RPMI7951 (cell line): Measurements from ENCODE around the gene NUDT16. TPM values are rescaled to one million over a fixed set of nuclear protein-coding genes. Genes with fewer than 3 reads are reported as not detected.

Source experiments
- DNase-seq: peaks from one replicate; pipeline ENCODE4 v3.0.0-alpha.2; 2012; ENCODE audit warnings: low read depth
- total RNA-seq: library from RNA; depleted of rRNA; stranded (reverse); fragments of >200 nt; shearing (Covaris generic); gene quantifications from 2 replicates; pipeline ENCODE4 v1.2.3, GENCODE V29; 2014

The NUDT16 gene
- total RNA-seq, 1 experiment from 2014 or later, result 10.1 TPM

GRCh38 chr3:131386429-131387165 is 5.0 kb downstream of the NUDT16 start:
- DNase-seq, result no peak

GRCh38 chr3:131387796-131388489 is 6.4 kb downstream of the NUDT16 start:
- no peak for DNase-seq

GRCh38 chr3:131388490-131388799 is 6.9 kb downstream of the NUDT16 start:
- DNase-seq, result no peak

- DNase-seq, result no peak
These were observed 8.8 kb downstream of the NUDT16 start for GRCh38 chr3:131390331-131390730.

- DNase-seq, result no peak
These were observed 11.5 kb downstream of the NUDT16 start for GRCh38 chr3:131393051-131393450.

GRCh38 chr3:131393868-131394267 is 12.3 kb downstream of the NUDT16 start:
- DNase-seq, result no peak

- DNase-seq, result no peak
These were observed 12.8 kb downstream of the NUDT16 start for GRCh38 chr3:131394400-131394799.

- DNase-seq, result no peak
These were observed 14.6 kb downstream of the NUDT16 start for GRCh38 chr3:131396170-131396569.

- DNase-seq, result no peak
These were observed 16.3 kb downstream of the NUDT16 start for GRCh38 chr3:131397889-131398288.

GRCh38 chr3:131401978-131402377 is 20.4 kb downstream of the NUDT16 start:
- no peak for DNase-seq

- DNase-seq, result peak; percentile 30
These were observed 20.9 kb downstream of the NUDT16 start for GRCh38 chr3:131402391-131403039.

GRCh38 chr3:131403216-131403895 is 21.8 kb downstream of the NUDT16 start:
- no peak for DNase-seq

- DNase-seq, result no peak
These were observed 23.8 kb downstream of the NUDT16 start for GRCh38 chr3:131405411-131405810.

GRCh38 chr3:131406274-131406673 is 24.7 kb downstream of the NUDT16 start:
- no peak for DNase-seq

GRCh38 chr3:131417751-131418150 is 36.2 kb downstream of the NUDT16 start:
- DNase-seq, result no peak

- DNase-seq, result no peak
These were observed 39.7 kb downstream of the NUDT16 start for GRCh38 chr3:131421301-131421700.

- DNase-seq, result no peak
These were observed 40.5 kb downstream of the NUDT16 start for GRCh38 chr3:131421957-131422498.

GRCh38 chr3:131427226-131427625 is 45.7 kb downstream of the NUDT16 start:
- DNase-seq, result no peak

- DNase-seq, result no peak
These were observed 50.2 kb downstream of the NUDT16 start for GRCh38 chr3:131431754-131432153.

GRCh38 chr3:131432441-131432840 is 50.9 kb downstream of the NUDT16 start:
- DNase-seq, result no peak

GRCh38 chr3:131435000-131435399 is 53.4 kb downstream of the NUDT16 start:
- no peak for DNase-seq
